Head of caudate nucleus (tissue), 42 donors: Measurements from ENCODE around the gene MRTFB.

Experiments
- DNase-seq, 42 donors: peaks; one replicate each; pipeline versions ENCODE4 v3.0.0 to v3.0.0-alpha.2; 2020 to 2021; ENCODE audit warnings: mixed read lengths in 7 of 42
- intact Hi-C: fragments of 100-400 bp; cut with DNase I; formaldehyde crosslinking; loops from one replicate; pipeline ENCODE4 v1.15.0; 2022

The MRTFB gene

DNA sequence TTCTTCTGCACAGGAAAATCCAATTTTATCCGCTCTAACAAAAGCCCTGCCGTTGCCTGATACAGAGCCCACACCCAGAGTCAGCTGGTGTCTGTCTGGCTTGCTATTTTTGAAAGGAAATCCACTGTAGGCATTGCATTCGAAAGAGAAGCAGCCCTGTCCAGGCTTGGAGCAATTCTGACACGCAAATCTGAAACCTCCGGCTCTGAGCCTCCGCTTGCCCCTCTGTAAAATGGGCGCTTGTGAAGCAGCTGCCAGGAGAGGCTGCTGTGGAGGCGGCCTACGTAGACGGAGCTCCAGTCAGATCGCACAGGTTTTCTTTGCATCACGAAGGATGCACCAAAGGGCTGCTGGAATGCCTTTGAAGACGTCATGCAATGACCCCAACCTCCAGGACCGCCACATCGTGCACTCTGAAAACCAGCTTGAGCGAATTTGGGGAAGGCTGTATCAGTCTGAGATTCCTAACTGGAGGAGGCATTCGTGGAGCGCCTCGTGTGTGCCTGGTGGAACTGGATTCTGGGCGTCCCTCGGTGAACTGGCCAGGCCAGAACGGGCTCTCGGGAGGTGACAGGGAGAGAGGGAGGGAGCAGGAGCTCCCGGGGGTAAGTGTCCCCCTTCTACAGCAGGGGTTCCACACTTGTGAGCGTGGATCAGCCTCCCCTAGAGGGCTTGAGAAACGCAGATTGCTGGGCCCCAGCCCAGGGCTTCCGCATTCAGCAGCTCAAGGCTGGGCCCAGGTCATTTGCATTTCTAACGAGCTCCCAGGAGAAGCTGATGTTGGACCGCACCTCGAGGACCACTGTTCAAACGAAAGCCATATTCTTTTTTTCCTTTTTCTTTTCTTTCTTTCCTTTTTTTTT is 215.5 kb downstream of the MRTFB start:
- peak in 19 of 42 donors; percentile 23 to 60 (median 39) for DNase-seq
- intact Hi-C loops: loop anchor here (10.0 kb wide), 1 partner anchor 362 kb away; the partner anchor contains the start of gene ERCC4

DNA sequence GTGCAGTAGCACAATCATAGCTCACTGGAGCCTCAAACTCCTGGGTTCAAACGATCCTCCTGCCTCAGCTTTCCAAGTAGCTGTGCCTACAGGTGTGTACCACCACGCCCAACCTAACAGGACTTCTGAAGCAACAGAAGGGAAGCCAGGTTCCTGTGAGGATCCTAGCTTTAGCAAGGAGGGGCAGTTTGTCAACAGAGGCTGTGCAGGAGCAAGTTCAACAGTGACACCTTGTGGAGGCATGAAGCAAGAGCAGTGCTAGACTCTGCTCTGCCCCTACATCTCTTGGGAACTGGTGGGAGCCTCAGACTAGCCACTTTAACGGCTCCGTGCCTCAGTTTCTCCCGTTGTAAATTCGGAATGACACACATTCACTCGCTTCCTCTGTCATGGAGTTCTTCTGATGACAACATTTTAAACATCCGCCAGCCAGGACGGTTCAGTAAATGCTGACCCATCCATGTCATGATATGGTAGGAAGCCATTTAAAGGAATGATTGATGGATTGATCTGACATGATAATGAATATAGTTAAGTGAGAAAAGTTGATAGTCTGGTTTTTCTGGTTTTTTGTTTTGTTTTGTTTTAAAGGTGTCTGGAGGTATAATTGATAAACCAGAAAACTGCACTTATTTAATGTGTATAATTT is 218.7 kb downstream of the MRTFB start:
- intact Hi-C loops: loop anchor here (2.0 to 10.0 kb wide), 2 partner anchors 13 to 365 kb away; partner anchors contain the start of gene ERCC4
- peak in 12 of 42 donors; percentile 5 to 41 (median 16) for DNase-seq

- DNase-seq: peak in 6 of 42 donors; percentile 6 to 31 (median 13)
- intact Hi-C loops: no loop called here
Measured at GRCh38 chr16:14291286-14291685, 220.2 kb downstream of the MRTFB start.

DNA sequence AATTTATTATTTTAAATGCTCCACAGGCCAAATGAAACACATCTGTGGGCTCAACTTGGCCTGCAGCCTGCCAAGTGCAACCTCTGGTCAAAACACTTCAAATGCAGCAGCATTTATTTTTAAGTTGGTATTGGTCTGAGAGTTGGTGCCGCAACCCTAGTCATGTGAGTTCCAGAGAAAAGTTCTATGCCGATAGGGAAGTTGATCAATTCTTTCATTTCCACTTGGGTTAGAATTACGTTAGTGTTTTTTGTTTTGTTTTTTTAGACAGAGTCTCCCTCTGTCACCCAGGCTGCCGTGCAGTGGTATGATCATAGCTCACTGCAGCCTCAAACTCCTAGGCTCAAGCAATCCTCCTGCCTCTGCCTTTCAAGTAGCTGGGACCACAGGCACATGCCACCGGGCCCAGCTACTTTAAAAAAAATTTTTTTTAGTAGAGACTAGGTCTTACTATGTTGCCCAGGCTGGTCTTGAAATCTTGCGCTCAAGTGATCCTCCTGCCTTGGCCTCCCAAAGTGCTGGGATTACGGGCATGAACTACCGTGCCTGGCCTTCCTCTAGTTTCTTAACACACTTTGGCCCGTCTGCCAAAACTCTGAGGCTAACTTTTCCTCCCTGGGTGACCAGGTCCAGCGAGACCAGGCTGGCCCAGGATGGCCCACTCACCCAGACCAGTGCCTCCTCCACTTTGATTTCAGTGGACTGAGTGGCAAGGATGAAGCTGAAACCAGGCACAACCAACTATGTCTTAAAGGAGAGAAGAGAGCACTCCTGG is 221.1 kb downstream of the MRTFB start:
- peak in 10 of 42 donors; percentile 6 to 41 (median 25) for DNase-seq
- intact Hi-C loops: no loop called here

- intact Hi-C loops: no loop called here
Measured at GRCh38 chr16:14296663-14297062, 225.5 kb downstream of the MRTFB start.

GRCh38 chr16:14298374-14299122 is 227.4 kb downstream of the MRTFB start:
- DNase-seq: no peak
- intact Hi-C loops: no loop called here

More at GRCh38 chr16:14296663-14297062, 225.5 kb downstream of the MRTFB start:
- DNase-seq: no peak

GRCh38 chr16:14300705-14301168 is 229.6 kb downstream of the MRTFB start:
- DNase-seq: peak in 37 of 42 donors; percentile 25 to 84 (median 57)
- intact Hi-C loops: loop anchor here (10.0 kb wide), 1 partner anchor 224 kb away; no protein-coding TSS in a partner anchor

DNA sequence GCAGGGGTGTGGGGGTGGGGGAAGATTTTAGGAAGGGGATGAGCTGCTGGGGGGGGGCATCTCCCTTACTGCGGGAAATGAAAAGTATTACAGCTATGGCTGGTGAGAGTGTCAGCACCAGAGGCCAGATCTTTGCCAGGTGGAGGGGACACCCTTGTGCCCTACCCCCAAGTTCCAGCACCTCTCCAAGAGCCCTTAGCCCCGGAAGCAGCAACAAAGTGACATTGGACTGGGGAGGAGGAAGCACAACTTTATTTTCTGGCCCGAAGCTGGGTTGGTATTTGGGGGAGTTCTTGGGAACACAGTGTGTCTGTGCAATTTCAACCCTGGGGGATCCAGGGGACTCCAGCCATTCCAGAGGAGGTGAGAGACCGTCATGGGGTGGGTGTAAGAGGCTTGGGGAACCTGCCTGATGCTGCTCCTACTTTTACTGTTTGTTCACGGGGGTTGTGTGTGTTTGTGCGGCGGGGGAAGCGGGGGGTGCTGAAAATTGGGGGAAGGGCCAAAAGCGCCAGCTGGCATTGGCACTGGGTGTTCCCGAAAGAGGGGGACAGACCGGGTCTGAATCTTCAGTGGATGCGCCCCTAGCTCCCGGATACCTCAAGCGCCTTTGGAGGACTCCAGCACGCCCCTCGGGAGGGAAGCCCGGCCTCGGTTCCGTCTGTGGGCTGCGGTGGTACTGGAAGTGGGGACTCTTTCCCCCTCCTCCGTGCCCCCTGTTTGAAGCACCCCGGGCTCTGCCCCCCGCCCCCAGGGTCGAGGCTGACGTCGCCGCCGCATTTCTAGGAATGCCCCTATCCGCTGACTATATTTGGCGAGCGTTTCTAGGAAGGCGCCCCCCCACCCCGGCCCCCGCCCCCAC is 230.3 kb downstream of the MRTFB start:
- intact Hi-C loops: loop anchor here (2.0 to 10.0 kb wide), 2 partner anchors 13 to 223 kb away; no protein-coding TSS in a partner anchor

GRCh38 chr16:14302031-14302398 is 230.9 kb downstream of the MRTFB start:
- intact Hi-C loops: loop anchor here (2.0 to 10.0 kb wide), 2 partner anchors 13 to 223 kb away; no protein-coding TSS in a partner anchor
- peak in 30 of 42 donors; percentile 19 to 71 (median 45) for DNase-seq

More for the DNA sequence above, 230.3 kb downstream of the MRTFB start:
- DNase-seq: peak in 11 of 42 donors; percentile 22 to 52 (median 33)

DNA sequence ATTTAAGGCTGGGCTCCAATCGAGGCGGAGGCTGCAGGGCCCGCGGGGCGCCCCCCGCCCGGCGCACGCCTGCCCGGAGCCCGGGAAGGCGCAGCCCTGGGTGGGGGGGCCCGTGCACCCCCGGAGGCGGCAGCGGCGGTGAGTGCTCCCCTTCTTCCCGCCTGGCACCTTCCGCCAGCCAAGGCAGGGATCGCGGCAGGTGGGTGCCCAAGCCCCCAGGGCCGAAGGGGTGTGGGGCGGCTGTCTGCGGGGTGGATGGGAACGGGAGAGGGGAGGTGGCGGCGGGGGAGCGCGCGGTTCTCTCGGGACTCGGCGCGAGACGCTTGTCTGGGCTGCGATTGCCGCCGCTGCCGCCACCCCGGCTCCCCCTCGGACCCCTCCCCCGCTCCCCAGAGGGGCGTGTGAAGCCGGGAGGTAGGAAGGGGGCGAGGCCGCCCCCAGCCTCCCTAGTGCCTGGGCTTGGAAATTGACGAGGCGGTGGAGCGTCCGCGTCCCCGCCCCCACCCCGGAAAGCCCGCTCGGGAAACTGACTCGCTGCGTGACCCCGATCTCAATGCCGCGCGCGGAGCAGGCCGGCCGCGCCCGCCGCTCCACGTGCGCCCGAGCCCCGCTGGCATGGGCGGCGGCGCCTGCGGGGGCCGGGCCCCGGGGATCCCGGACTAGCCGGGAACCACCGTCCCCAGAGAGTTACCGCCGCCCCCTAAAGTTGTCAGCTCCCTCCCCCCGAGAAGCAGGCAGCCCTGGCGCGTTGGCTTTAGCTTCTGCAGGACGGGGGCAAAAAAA is 231.5 kb downstream of the MRTFB start:
- peak in 27 of 42 donors; percentile 18 to 68 (median 39) for DNase-seq

GRCh38 chr16:14303182-14303618 is 232.1 kb downstream of the MRTFB start:
- intact Hi-C loops: loop anchor here (2.0 to 10.0 kb wide), 2 partner anchors 14 to 222 kb away; no protein-coding TSS in a partner anchor

More for the DNA sequence above, 231.5 kb downstream of the MRTFB start:
- intact Hi-C loops: loop anchor here (2.0 to 10.0 kb wide), 2 partner anchors 14 to 222 kb away; no protein-coding TSS in a partner anchor

GRCh38 chr16:14303639-14304394 is 232.7 kb downstream of the MRTFB start:
- peak in 30 of 42 donors; percentile 24 to 69 (median 46) for DNase-seq
- intact Hi-C loops: loop anchor here (2.0 to 10.0 kb wide), 2 partner anchors 15 to 221 kb away; no protein-coding TSS in a partner anchor

More at GRCh38 chr16:14303182-14303618, 232.1 kb downstream of the MRTFB start:
- DNase-seq: peak in 13 of 42 donors; percentile 11 to 70 (median 42)

GRCh38 chr16:14304891-14305460 is 233.9 kb downstream of the MRTFB start:
- intact Hi-C loops: loop anchor here (10.0 kb wide), 1 partner anchor 220 kb away; no protein-coding TSS in a partner anchor
- peak in 7 of 42 donors; percentile 16 to 54 (median 32) for DNase-seq

- intact Hi-C loops: loop anchor here (10.0 kb wide), 1 partner anchor 218 kb away; no protein-coding TSS in a partner anchor
- DNase-seq: no peak
Measured at GRCh38 chr16:14306485-14307058, 235.5 kb downstream of the MRTFB start.
